Stimulated activated CD8-positive, alpha-beta memory T cell treated with anti-CD3 and anti-CD28 coated beads, Interleukin-12 subunit alpha, Interleukin-12 subunit beta, amount 100 ng/mL, for 24 hours (primary cell): ENCODE results near the gene TMIGD3.

Experiments
- DNase-seq: peaks from one replicate; pipeline ENCODE4 v3.0.0-alpha.2; 2020; ENCODE audit errors: extremely low read depth

The TMIGD3 gene

DNA sequence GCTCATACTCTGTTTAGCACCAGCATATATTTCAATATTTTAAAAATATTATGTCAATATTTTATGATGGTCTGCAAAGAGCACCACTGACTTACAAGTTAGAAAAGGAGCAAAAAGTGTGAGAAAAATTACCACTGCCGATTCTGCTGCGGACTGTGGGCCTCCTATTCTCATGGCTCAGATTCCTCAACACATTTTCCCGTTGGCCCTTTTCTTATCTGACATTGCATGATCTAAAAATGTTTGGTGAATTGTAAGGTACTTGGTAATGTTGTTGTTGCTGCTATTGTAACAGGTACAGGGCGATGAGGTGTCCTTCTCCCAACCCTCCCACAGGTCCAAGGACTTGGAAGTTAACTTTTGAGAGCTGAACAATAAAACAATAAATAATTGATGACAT, 28.9 kb downstream of the TMIGD3 start:
- DNase-seq = no peak

DNA sequence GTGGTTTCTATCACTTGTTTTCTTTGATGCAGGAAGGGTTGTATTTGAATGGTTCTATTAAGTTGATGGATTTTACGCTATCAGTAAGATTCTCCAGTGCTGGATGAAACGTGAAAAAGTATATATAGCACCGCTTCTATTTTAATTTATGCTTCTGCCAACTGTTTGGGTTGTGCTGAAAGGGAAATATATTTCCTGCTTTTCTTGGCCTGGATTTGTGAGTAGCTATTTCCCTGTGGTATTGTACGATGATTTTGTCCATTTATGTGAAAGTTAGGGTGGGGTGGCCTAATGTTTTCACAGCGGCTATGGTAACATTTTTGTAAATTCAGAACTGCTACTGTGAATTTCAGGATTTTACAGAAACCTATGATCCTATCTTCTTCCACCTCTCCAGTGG, 29.3 kb downstream of the TMIGD3 start:
- DNase-seq = no peak

DNA sequence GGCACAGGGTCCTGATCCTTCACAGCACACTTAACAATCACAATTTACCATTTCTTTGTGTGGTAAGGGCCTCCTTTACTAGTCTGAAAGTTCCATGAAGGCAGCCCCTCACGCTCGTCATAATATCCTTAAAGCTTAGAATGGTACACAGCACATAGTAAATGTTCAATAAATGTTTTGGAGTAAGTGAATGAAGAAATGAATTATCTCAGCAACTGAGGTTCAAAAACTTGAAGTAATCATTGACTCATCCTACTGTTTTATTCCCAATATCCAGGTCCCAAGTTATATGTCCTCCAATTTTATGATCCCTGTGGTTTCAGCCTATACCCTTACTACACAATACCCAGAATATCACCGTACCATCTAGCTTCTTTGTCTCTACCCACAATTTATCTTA, 31.9 kb downstream of the TMIGD3 start:
- no peak for DNase-seq

DNA sequence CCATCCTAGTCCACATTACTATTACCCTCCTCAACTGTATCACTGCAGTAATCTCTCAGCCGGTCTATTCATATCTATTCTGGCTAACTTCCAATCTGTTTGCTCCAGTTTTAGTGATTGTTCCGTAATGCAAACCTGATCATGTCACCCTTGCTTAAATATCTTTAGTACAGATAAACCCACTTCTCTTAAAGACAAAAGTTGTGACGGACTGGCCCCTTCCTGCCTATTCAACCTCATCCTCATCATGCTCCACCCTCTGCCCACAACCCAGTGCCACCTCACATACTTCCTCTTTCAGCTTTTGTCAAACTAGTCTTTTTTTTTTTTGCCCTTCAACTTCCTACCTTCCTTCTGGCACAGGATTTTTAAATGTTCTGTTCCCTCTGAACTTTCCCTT, 32.4 kb downstream of the TMIGD3 start:
- no peak for DNase-seq

DNA sequence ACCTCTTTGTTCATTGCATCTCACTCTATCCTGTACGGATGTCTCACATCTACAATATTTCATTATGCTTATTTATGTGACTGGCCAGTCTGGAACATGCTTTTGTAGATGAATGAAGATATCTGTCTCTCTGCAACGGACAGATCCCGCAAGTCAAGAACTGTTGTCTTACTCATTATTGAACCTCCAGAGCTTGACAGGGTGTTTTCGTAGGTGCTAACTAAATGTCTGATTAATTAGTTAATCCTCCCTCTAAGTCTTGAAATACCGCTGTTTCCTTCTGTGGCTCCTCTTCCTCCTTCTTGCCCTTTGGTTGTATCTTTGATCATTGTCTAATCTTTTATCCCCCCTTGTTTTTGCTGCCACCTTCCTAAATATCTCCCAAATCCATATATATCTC, 32.8 kb downstream of the TMIGD3 start:
- no peak for DNase-seq

DNA sequence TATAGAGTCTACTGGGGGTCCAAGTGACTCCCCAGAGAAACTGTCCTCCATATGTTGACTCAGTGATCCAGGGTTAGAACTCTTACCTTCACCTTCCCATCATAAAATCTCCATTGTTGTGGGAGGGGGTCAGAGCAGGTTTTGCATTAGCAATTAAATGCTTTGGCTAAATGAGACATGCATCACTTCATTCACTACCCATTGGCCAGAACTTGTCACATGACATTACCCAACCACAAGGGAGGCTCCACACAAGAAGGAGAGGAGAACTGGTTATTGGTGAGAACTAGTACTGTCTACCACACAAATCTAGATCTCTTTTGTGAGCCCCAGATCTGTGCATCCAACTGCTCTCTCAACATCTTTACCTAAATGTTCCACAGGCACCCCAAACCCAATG, 33.9 kb downstream of the TMIGD3 start:
- DNase-seq = no peak

DNA sequence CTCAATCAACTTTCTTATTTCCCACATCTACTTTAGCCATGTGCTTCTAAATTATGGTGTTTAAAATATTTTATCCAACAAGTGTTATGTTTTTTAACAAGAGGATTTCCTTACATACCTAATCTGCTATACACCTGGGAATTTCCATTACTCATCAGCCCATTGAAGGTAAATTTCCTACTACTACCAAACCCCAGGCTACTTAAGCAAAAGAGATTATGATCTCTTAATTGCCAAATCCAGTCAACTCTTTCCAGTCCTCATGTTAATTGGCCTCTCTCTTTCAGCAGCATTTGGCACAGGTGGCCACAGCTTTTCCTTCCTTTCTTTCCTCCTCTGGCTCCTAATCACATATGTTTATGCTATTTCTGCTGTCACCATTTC, 34.7 kb downstream of the TMIGD3 start:
- no peak for DNase-seq

DNA sequence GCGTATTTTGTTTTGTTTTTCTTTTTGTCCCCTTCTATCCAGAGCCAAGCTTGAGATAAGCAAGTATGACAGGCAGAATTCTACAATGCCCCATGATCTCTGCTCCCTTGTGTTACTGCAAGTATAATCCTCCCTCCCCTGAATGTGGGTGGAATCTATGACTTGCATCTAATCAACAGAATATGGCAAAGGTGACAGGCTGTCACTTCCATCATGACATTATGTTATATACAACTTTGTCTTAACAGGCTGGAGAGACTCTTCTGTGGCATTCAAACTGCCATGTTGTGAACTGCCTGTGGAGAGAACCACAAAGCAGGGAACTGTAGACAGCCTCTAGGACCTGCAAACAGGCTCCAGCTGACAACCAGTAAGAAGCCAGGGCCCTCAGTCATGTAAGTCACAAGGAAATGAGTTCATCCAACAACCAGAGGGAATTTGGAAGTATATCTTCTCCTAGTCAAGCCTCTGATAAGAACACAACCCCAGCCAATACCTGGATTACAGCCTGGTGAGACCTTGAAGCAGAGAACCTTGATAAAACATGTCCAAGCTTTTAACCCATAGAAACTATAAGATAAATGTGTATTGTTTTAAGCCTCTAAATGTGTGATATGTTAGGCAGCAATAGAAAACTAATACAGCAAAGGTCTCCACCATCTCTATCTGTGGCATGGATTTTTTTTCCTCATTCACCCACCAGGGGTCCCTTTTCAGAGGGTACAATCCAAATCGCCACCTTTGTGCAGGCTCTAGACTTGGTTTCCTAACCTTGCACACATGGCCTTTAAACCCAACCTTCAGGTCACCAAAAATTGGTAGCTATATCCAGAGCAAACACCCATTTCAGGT, 35.3 kb downstream of the TMIGD3 start:
- no peak for DNase-seq

DNA sequence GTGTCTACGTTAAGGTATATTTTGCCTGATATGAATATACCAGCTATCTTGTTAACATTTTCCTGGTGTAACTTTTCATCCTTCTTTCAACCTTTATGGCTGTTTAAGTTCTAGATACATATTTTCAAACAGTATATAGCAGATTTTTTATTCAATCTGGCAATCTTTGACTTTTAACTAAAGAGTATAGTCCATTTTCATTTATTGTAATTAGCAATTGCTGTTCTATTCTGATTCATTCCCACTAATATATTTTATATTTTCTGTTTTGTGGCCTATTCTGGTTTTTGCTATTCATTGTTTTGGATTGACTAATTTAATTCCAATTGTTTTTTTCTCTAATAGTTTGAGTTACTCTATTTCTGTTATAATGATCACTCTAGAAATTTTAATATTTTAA, 37.0 kb downstream of the TMIGD3 start:
- no peak for DNase-seq

DNA sequence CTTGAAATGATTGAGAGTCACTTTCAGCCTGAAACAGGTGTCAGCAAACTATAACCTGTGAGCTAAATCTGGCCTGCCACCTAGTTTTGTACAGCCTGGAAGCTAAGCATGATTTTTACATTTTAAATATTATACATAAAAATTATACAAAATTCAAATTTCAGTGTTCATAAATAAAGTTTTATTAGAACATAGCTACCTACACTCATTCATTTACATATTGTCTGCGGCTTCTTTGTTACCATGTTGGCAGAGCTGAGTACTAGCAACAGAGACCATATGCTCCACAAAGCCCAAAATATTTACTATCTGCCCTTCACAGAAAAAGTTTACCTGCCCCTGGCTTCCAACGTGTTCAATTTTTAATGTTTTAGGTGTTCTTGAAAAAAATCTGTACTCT, 37.7 kb downstream of the TMIGD3 start:
- DNase-seq = no peak

DNA sequence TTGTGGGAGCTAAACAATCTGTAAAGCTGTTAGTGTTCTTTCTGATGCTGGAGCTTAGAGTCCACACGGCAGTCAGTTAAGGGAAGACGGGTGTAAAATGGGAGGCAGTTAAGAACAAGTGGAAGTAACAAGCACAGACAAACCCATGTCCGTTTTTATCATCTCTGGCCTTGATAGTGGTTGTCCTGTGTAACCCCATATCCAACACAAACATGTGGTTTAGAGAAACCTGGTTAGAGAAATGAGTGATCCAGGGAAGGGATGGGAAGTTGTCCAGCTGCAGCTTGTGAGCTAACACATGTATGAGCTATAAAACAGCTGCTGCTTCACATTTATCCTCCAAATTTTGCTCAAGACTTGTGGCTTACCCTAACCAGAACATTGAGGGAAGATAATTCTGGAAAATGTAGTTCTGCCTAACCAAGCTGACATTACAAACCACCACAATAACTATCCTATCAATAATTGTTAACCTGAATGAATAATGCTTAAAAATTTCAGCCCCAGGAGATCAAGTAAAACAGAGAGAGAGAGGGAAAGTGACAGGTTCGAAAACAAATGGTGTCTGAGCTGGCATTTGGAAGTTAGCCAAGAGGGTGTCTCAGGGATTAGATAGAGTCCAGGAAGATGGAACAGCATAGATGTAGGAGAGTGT, 40.3 kb downstream of the TMIGD3 start:
- DNase-seq = no peak

DNA sequence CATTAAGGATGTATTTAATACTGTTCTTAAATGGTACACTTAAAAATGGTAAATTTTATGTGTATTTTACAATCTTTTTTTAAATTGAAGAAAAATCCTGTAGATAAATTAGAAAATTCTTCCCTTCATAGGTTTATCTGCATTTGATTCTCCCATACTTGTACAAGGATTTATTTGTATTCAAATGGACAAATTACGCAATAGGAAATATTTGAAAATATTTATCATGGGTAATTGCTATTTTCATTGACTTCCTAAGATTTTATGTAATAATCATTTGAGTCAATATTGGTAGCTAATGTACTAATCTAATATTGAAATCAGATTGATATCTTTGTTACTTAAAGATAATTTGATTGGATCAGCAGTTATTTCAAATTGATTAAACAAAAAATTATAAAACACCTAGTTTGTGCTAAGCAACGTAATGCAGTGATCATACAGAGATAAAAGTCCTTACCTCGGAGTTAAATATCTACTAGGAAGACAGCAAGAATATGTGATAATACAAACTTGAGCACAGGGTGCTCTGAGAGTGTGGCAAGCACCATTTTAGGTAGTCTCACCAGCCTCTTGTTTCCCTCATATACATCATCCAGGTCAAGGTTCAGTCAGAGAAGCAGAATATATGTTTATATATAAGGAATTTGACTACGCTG, 40.9 kb downstream of the TMIGD3 start:
- no peak for DNase-seq

DNA sequence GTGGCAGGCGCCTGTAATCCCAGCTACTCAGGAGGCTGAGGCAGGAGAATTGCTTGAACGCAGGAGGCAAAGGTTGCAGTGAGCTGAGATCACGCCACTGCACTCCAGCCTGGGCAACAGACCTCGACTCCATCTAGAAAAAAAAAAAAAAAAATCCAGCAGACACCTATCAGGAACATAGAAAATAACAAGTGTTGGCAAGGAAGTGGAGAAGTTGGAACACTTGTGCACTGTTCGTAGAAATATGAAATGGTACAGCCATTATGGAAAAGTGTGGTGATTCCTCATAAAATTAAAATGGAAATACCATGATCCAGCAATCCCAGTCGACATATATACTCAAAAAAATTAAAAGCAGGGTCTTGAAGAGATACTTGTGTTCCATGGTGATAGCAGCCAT, 41.7 kb downstream of the TMIGD3 start:
- no peak for DNase-seq

DNA sequence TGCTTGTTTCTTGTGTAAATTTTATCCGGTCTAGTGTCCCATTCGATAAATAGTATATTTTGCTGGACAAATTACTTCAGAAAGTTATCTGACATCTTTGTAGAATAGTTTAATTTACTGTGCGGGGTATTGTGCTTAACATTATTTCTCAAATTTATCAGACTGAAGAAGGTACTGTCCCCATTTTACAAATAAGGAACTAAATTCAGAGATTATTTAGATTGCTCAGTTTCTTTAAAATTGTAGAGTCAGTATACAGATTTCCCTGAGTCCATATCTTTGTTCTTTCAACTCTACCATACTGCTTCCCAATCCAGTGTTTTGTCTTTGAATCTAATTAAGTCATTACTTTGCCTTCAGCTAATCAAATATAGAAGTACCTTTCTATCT, 47.8 kb downstream of the TMIGD3 start:
- no peak for DNase-seq

DNA sequence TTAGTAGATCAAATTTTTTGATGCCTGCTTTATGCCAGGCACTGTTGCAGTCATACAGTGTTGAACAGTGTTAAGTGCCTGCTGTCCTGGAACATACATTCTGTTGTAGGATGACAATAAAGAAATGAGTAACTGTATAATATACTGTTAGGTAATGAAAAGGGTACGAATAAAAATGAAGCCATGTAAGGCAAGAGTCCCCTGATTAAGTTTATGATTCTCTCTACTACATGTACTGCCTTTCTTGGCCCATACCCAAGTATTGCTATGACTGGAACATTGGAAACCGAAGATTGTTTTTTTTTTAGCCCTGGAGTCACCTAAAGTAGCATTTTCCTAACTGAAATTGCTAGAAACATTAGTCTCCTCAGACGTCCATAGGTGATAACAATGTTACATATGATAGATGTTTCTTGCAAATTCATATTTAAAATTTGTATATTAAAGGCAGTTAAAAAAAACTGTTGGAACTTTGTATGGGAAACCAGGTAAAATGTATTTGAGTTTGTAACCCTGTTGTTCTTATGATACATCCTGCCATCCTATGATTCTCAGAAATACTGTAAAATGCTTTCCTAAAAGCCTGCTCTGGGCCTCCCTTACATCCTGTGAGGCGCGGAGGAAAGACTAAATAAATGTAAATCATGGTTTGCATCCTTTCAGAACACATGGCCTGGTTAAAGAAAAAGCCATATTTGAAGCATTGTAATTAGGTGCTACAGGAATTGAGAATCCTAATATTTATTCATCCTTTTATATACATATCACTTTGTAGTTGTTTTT, 48.4 kb downstream of the TMIGD3 start:
- no peak for DNase-seq

DNA sequence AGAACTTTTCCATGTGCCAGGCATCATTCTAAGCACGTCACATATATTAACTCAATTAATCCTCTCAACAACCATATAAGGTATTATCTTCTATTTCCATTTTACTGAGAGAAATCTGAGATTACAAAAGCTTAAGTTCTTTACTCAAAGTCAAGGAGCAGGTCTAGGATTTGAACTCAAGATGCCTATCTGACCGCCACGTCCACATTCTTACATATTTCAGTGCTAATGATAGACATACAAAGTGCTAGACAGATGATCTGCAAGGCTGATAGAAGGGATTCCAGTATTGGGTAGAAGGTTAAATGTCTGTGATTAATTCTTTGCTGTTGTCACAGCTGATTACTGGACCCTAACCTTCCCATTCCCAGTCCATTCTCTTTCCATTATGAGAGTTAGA, 49.7 kb downstream of the TMIGD3 start:
- DNase-seq = no peak

DNA sequence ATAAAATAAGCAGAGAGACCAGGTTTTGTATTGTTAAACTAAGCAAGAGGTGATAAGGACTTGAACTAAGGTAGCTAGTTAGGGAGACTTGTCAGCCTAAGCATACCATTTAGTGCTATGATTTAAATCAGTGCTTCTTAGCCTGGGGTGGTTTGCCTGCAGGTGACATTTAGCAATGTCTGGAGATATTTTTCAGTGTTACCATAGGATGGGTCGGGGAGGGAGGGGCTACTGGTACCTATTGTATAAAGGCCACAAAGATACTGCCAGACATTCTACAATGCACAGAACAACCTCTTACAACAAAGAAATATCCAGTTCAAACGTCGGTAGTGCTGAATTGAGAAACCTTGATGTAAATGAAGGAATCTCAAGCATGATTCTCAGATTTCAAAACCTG, 50.9 kb downstream of the TMIGD3 start:
- DNase-seq = no peak

DNA sequence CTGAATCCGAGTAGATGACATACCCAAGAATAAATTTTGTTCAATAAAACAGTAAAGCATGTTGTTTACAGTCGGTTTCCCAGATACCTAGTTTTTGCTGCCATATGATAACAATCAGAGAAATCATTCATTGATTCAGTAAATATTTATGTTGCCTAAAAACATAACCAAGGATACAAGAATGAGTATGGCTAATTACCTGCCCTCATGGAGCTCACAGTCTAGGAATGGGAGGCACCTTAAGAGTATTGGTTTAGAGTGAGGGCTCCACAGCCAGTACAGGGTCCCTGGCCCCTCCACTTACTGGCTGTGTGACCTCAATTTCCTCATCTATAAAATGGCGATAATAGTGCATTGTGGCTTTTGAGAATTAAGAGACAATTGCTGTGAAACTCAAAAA, 53.2 kb downstream of the TMIGD3 start:
- DNase-seq = no peak

DNA sequence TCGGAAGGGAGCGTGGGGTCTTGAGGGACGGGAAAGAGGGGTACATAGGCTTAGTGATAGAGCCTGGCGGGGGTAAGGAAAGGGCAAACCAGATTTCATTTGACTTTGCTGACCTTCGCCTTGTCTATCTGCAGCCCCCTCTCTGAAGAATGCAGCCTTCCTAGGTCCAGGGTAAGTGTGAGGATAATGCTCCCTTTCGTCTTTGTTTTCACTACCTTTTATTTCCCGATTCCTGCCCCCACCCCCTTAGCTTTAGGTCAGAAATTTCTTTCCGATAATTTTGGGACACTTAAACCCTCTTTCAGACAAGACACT, 53.8 kb downstream of the TMIGD3 start:
- DNase-seq = no peak

DNA sequence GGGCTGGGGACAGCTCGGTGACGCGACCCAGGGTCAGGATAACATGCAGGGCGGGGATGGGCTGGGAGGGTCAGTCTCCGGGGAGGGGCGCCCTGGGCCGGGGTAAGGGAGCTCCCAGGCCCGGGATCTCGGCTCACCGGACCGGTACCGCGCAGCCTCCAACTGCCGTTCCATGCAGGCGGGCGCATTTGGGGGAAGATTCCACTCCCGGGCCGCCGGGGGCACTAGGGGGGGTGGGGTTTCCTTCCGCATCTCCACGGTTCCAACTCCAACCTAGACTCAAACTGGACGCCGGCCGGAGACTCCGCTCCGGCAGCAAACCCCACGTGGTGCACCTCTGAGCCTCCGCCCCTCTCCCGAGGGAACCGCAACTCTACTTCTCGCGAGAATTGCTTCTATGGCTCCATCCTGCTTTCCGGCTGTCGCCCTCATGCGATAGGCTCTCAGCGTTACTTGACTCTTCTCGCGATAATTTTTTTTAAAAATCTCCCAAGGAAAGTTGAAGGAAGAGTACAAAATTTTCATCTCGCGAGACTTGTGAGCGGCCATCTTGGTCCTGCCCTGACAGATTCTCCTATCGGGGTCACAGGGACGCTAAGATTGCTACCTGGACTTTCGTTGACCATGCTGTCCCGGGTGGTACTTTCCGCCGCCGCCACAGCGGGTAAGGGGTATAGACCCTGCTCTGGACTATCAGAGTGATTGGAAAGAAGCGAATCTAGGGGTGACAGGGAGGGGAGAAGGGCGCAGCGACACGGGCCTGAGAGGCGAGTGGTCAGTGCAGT, 54.3 kb downstream of the TMIGD3 start, which contains the start of the genes ATP5PB and WDR77:
Gene ATP5PB (plus strand): TSS at position 547 of the 785 bp plus-strand sequence. CDS start 78 bp downstream, at position 625.
Gene WDR77 (minus strand): TSS at position 339 of the 785 bp plus-strand sequence. CDS start 87 bp downstream, at position 252.
- DNase-seq = peak; percentile 75

DNA sequence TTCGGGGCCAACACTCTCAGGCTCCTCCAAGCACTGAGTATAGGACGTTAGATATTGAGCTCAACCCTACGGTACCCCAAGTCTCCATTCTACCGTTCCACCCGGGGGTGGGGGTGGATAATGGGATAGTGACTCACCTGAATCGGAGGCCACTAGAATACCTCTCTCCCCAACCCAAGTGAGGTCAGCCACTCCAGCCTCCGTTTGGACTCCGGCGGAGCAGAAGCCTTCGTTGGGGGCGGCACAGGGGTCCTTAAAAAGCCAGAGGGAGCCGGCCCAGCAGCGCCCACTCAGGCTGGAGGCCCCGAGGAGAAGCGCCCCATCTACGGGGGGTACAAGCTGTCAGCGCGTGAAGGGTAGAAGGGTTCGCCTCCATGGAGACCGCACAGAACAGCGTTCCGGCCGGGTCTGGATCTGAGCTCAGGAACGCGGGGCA, 54.9 kb downstream of the TMIGD3 start:
- DNase-seq = no peak
